Hepatocyte (in vitro differentiated cells): ENCODE measurements around the gene NIM1K. TPM values are rescaled to one million over a fixed set of nuclear protein-coding genes. Genes with fewer than 3 reads are reported as not detected.

ENCODE experiments used
- DNase-seq: peaks from one replicate; pipeline ENCODE4 v3.0.0-alpha.2; 2016; ENCODE audit warnings: low spot score
- H2AFZ ChIP-seq: fragments of 200-600 bp; sonication (generic); 2 replicates; pipeline ENCODE4 v1.6.0; 2016; ENCODE audit warnings: antibody characterized with exemption, mild to moderate bottlenecking
- H3K27ac ChIP-seq: fragments of 200-600 bp; sonication (generic); 2 replicates; pipeline ENCODE4 v1.5.1; 2016; ENCODE audit warnings: mild to moderate bottlenecking
- H3K27me3 ChIP-seq: fragments of 200-600 bp; sonication (generic); 2 replicates; pipeline ENCODE4 v1.6.1; 2016
- H3K36me3 ChIP-seq: fragments of 200-600 bp; sonication (generic); replicated peaks from 2 replicates; pipeline ENCODE4 v1.5.1; 2016; ENCODE audit warnings: low read depth; ENCODE audit not compliant: insufficient read depth
- H3K4me1 ChIP-seq: fragments of 200-600 bp; sonication (generic); 2 replicates; pipeline ENCODE4 v1.5.1; 2016; ENCODE audit warnings: mild to moderate bottlenecking, moderate library complexity; ENCODE audit not compliant: insufficient read depth
- H3K4me2 ChIP-seq: fragments of 200-600 bp; sonication (generic); 2 replicates; pipeline ENCODE4 v1.6.0; 2016
- H3K4me3 ChIP-seq: fragments of 200-600 bp; sonication (generic); 2 replicates; pipeline ENCODE4 v1.5.1; 2016; ENCODE audit warnings: mild to moderate bottlenecking
- H3K79me2 ChIP-seq: fragments of 200-600 bp; sonication (generic); 2 replicates; pipeline ENCODE4 v1.6.0; 2017; ENCODE audit warnings: mild to moderate bottlenecking
- H3K9me2 ChIP-seq: fragments of 200-600 bp; sonication (generic); replicated peaks from 2 replicates; pipeline ENCODE4 v1.6.0; 2017; ENCODE audit warnings: mild to moderate bottlenecking; ENCODE audit not compliant: insufficient read depth
- H3K9me3 ChIP-seq: fragments of 200-600 bp; sonication (generic); 2 replicates; pipeline ENCODE4 v1.5.1; 2016; ENCODE audit warnings: low read depth, mild to moderate bottlenecking
- H4K20me1 ChIP-seq: fragments of 200-600 bp; sonication (generic); 2 replicates; pipeline ENCODE4 v1.6.0; 2016; ENCODE audit warnings: mild to moderate bottlenecking; ENCODE audit not compliant: insufficient read depth, poor library complexity, severe bottlenecking
- CTCF ChIP-seq: fragments of 200-600 bp; sonication (generic); IDR thresholded peaks from 2 replicates; pipeline ENCODE4 v1.5.1; 2016; ENCODE audit warnings: antibody characterized with exemption, mild to moderate bottlenecking; ENCODE audit not compliant: poor library complexity
- EZH2 ChIP-seq: fragments of 200-600 bp; sonication (generic); IDR thresholded peaks from 2 replicates; pipeline ENCODE4 v1.6.1; 2016; ENCODE audit warnings: antibody characterized with exemption, mild to moderate bottlenecking, borderline replicate concordance
- EZH2phosphoT487 ChIP-seq: fragments of 200-600 bp; sonication (generic); IDR thresholded peaks from one replicate; pipeline ENCODE4 v1.6.1; 2018; ENCODE audit warnings: antibody characterized with exemption, mild to moderate bottlenecking, low read depth, moderate library complexity; ENCODE audit not compliant: unreplicated experiment, severe bottlenecking
- WGBS: methylation state at CpG from one replicate; pipeline ENCODE4 v1.1.6; 2016; ENCODE audit warnings: low lambda C conversion rate; ENCODE audit errors: missing lambda C conversion rate; 5-methylcytosine and 5-hydroxymethylcytosine counted together
- polyA plus RNA-seq: library from polyadenylated mRNA; unstranded; fragments of >200 nt; fragmentation: Nextera tagmentation; extraction: Ambion mirVana; gene quantifications from 2 replicates; pipeline ENCODE4 v1.2.1, GENCODE V29; 2016
- total RNA-seq: library from RNA; depleted of rRNA; stranded (reverse); fragments of >200 nt; gene quantifications from 2 replicates; pipeline ENCODE4 v1.2.3, GENCODE V29; 2014

NIM1K gene
- total and polyA plus RNA-seq, 2 experiments from 2014 or later: not detected

GRCh38 chr5:43230707-43231106 lies 38.7 kb downstream of the NIM1K start:
- DNase-seq: no peak
- TF ChIP-seq EZH2phosphoT487 (no peak), EZH2 (no peak), CTCF (no peak)
- WGBS: 79% methylated on average over 3 of the region's 3 CpGs
- no peak overlapping the region for H3K27ac ChIP-seq
- no peak overlapping the region for H3K4me3 ChIP-seq
- no peak overlapping the region for H3K4me2 ChIP-seq
- H3K79me2 ChIP-seq: no peaks in the 10 kb centered on the region
- H3K9me3 ChIP-seq: no peaks in the 10 kb centered on the region
- H4K20me1 ChIP-seq: no peaks in the 10 kb centered on the region
- H3K36me3 ChIP-seq: no peaks in the 10 kb centered on the region
- no peaks in the 10 kb centered on the region for H3K4me1 ChIP-seq
- no peak overlapping the region for H2AFZ ChIP-seq
- no peaks in the 10 kb centered on the region for H3K9me2 ChIP-seq
- H3K27me3 ChIP-seq: no peaks in the 10 kb centered on the region

- Histone ChIP-seq H3K9me3 (no peaks in the 10 kb centered on the region), H3K36me3 (no peaks in the 10 kb centered on the region), H4K20me1 (no peaks in the 10 kb centered on the region), H3K4me1 (no peaks in the 10 kb centered on the region), H3K9me2 (no peaks in the 10 kb centered on the region), H3K27ac (no peak overlapping the region), H2AFZ (no peak overlapping the region), H3K4me2 (no peak overlapping the region), H3K79me2 (no peaks in the 10 kb centered on the region), H3K4me3 (no peak overlapping the region), H3K27me3 (no peaks in the 10 kb centered on the region)
- TF ChIP-seq EZH2 (no peak), CTCF (no peak), EZH2phosphoT487 (no peak)
- 91% methylated on average over 3 of the region's 3 CpGs for WGBS
- no peak for DNase-seq
Observed at GRCh38 chr5:43231977-43232376, 40.0 kb downstream of the NIM1K start.

- Histone ChIP-seq H3K27ac (no peak overlapping the region), H3K4me2 (no peak overlapping the region), H2AFZ (no peak overlapping the region), H3K36me3 (no peaks in the 10 kb centered on the region), H3K9me2 (no peaks in the 10 kb centered on the region), H3K9me3 (no peaks in the 10 kb centered on the region), H4K20me1 (no peaks in the 10 kb centered on the region), H3K79me2 (no peaks in the 10 kb centered on the region), H3K4me3 (no peak overlapping the region), H3K27me3 (no peaks in the 10 kb centered on the region), H3K4me1 (no peaks in the 10 kb centered on the region)
- DNase-seq: no peak
- 89% methylated on average over 15 of the region's 15 CpGs for WGBS
- no peak for TF ChIP-seq EZH2
- no peak for TF ChIP-seq EZH2phosphoT487
- TF ChIP-seq CTCF: no peak
Observed at GRCh38 chr5:43232943-43233833, 41.2 kb downstream of the NIM1K start.
